C4-2B (cell line): ENCODE data around the gene CNIH2.

Source experiments
- H3K27ac ChIP-seq: fragments of 450-650 bp; 2 replicates; pipeline ENCODE4 v1.5.1; 2017
- CTCF ChIP-seq: fragments of 450-650 bp; conservative IDR thresholded peaks from 2 replicates; pipeline ENCODE4 v1.5.1; 2017; ENCODE audit warnings: mild to moderate bottlenecking
- ZFX ChIP-seq: fragments of 450-650 bp; IDR thresholded peaks from 2 replicates; pipeline ENCODE4 v1.6.1; 2017

Gene CNIH2

GRCh38 chr11:66331542-66332370, 53.8 kb downstream of the CNIH2 start:
- H3K27ac ChIP-seq: no peak overlapping the region
- TF ChIP-seq ZFX (no peak), CTCF (no peak)

GRCh38 chr11:66332371-66333219, 54.6 kb downstream of the CNIH2 start:
- H3K27ac ChIP-seq: no peak overlapping the region
- no peak for TF ChIP-seq CTCF
- TF ChIP-seq ZFX: no peak

- H3K27ac ChIP-seq: no peak overlapping the region
- TF ChIP-seq CTCF: no peak
- no peak for TF ChIP-seq ZFX
These were observed 55.4 kb downstream of the CNIH2 start for GRCh38 chr11:66333220-66333877.
